Upper lobe of right lung (tissue), 1 donor: ENCODE results near the gene NUDT7. TPM values are rescaled to one million over a fixed set of nuclear protein-coding genes. Genes with fewer than 3 reads are reported as not detected.

Experiments used
- ATAC-seq: fragments of 200-7000 bp; cut with Tn5 transposase; one replicate; pipeline ENCODE4 v1.9.1; 2020; ENCODE audit warnings: mild to moderate bottlenecking, moderate library complexity
- DNase-seq: peaks from one replicate; pipeline ENCODE4 v3.0.0-alpha.2; 2020
- H3K27ac ChIP-seq: fragments of 200-600 bp; one replicate; pipeline ENCODE4 v1.8.0; 2022
- H3K27me3 ChIP-seq: fragments of 200-600 bp; one replicate; pipeline ENCODE4 v1.8.0; 2022; ENCODE audit warnings: mild to moderate bottlenecking
- H3K36me3 ChIP-seq: fragments of 200-600 bp; one replicate; pipeline ENCODE4 v1.8.0; 2022
- H3K4me1 ChIP-seq: fragments of 200-600 bp; one replicate; pipeline ENCODE4 v1.8.0; 2022
- H3K4me3 ChIP-seq: fragments of 200-600 bp; one replicate; pipeline ENCODE4 v1.8.0; 2022; ENCODE audit warnings: mild to moderate bottlenecking
- H3K9me3 ChIP-seq: fragments of 200-600 bp; one replicate; pipeline ENCODE4 v1.8.0; 2022
- intact Hi-C: fragments of 100-400 bp; cut with DNase I; formaldehyde crosslinking; loops from one replicate; pipeline ENCODE4 v1.11.0; 2022
- long read RNA-seq: library from polyadenylated mRNA; unstranded; transcript quantifications from one replicate; pipeline ENCODE4 v2.0.0, GENCODE V29; 2021
- total RNA-seq: library from RNA; stranded (reverse); fragmentation: NEBNext Ultra II Directional; extraction: Animal tissue kit (Norgen Biotek cat#: 25700); gene quantifications from one replicate; pipeline ENCODE4 v1.2.1, GENCODE V29; 2021
- TF ChIP-seq, protein P1 (sequence below): fragments of 200-600 bp; IDR thresholded peaks from one replicate; pipeline ENCODE4 v1.8.0; 2022; ENCODE audit warnings: antibody characterized with exemption
- donor health status: DM: no; HTN: yes; CAD: no; lungs with severe emphysema.

NUDT7 gene
- 7.2 TPM for total RNA-seq
- long read RNA-seq, partial matches to known transcripts, result 2 of 6 reads
- long read RNA-seq, other reads (novel, unspliced or antisense), result 1 of 6 reads

DNA sequence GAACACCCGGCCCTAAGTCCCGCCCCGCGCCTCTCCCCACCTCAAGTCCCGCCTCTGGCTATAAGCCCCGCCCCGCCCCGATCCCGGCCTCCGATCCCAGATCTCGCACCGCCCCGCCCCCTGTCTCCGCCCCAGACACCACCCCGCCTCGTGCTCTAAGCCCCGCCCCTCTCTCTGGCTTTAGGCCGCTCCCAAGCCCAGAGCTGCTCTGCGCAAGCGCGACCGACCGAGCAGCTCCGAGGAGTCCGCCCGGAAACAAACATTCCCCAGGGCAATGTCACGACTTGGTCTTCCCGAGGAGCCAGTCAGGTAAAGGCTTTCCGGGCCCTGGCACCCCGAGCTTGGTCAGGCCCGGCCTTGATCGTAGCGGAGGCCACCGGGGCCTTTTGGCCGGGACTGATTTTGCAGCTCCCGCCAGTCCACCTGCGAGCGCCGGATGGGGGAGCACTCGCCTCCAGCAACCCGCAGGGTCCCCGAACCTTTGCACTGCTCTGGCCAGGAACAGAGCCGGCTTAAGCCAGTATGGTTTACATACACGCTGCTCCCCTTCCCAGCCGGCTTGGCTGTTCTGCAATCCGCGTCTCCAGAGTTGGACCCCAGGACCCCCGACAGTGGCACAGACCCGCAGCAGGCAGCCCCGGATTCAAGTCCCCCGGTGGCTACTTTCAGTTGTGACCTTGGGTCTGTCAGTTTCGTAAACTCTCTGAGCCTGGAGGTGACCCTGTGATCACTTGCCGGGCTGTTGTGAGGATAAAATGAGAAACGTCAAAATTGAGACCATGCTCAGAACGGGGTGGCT, at the start of gene NUDT7:
NUDT7 (plus strand) TSS at position 206 of the 799 bp plus-strand sequence; CDS start at position 275, 69 bp downstream.
- ATAC-seq, result peak; percentile 100
- Histone ChIP-seq H3K27ac (peak within 1 kb of the TSS; percentile 88), H3K9me3 (no peaks in the 10 kb centered on the region), H3K4me3 (peak within 1 kb of the TSS; percentile 76), H3K27me3 (no peaks in the 10 kb centered on the region), H3K4me1 (no peaks in the 10 kb centered on the region), H3K36me3 (no peaks in the 10 kb centered on the region)
- intact Hi-C loops, result no loop called here
- peak; percentile 100 for DNase-seq
- TF ChIP-seq, protein P1, sequence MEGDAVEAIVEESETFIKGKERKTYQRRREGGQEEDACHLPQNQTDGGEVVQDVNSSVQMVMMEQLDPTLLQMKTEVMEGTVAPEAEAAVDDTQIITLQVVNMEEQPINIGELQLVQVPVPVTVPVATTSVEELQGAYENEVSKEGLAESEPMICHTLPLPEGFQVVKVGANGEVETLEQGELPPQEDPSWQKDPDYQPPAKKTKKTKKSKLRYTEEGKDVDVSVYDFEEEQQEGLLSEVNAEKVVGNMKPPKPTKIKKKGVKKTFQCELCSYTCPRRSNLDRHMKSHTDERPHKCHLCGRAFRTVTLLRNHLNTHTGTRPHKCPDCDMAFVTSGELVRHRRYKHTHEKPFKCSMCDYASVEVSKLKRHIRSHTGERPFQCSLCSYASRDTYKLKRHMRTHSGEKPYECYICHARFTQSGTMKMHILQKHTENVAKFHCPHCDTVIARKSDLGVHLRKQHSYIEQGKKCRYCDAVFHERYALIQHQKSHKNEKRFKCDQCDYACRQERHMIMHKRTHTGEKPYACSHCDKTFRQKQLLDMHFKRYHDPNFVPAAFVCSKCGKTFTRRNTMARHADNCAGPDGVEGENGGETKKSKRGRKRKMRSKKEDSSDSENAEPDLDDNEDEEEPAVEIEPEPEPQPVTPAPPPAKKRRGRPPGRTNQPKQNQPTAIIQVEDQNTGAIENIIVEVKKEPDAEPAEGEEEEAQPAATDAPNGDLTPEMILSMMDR, result peak; percentile 28

DNA sequence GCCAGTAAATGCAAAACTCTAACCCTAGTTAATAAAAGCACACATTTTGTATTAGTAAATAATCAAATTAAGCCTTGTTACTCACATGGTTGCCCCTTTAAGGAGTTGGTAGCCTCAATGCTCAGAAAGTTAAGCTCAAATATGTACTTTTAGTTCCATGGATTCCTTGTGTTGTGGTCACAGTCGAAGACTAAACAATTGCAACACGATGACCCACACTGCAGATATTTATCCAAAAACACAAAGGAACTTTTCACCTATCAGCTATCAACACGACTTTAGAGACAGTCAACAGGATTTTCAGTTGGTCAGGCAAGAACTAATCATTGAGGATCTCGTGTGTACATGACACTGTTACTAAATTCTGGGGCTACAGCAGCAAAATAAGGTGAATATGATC, 47.4 kb upstream of the NUDT7 start:
- intact Hi-C loops, result loop anchor here (2.0 kb wide), 1 partner anchor 296 kb away; no protein-coding TSS in a partner anchor
- H3K27me3 ChIP-seq, result no peaks in the 10 kb centered on the region
- H3K4me3 ChIP-seq, result no peak overlapping the region
- peaks cover 3% of the 10 kb centered on the region for H3K4me1 ChIP-seq
- TF ChIP-seq, protein P1, result no peak
- no peaks in the 10 kb centered on the region for H3K9me3 ChIP-seq
- H3K36me3 ChIP-seq, result no peaks in the 10 kb centered on the region
- no peak for DNase-seq
- H3K27ac ChIP-seq, result no peak overlapping the region
- ATAC-seq, result no peak

DNA sequence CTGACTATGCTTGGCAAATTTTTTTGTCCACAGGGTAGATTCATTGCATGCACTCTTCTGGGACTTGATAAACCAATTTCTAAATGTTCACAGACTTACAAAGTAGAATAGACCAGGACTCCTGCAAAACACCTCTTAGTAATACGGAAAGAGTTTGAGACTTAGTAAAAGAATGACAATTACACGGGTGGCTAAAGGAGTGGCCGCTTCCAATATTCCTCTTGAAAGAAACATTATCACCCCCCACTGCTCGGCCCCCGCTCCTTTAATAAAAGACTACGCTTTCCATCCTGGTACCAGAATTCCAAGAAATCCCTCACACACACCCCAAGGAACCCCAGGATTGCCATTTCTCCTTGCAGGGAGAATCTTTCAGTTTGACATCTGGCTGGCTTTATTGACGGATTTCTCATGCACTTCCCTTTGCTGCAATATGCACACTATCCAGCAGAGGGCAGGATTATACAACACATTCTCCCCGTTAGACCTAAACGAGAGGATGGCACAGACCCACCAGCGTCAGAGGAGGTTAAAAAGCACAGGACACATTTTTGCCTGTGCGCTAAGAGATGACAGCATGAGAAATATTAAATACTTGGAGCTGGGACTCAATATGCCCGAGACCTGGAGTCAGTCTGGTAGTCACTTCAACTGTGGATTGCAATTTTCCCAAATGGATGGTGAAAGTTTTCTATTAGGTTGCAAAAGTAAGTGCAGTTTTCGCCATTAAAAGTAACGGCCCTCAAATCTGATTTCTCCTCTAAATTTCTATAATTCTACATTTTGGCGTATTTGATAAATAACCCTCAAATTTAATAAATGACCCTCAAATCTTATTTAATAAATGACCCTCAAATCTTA, 46.6 kb upstream of the NUDT7 start:
- ATAC-seq (peak; percentile 96), DNase-seq (no peak)
- Histone ChIP-seq H3K9me3 (no peaks in the 10 kb centered on the region), H3K36me3 (no peaks in the 10 kb centered on the region), H3K27me3 (no peaks in the 10 kb centered on the region), H3K4me1 (peaks cover 3% of the 10 kb centered on the region), H3K4me3 (no peak overlapping the region), H3K27ac (no peak overlapping the region)
- intact Hi-C loops, result loop anchor here (2.0 kb wide), 1 partner anchor 295 kb away; no protein-coding TSS in a partner anchor
- TF ChIP-seq, protein P1, result peak; percentile 89

DNA sequence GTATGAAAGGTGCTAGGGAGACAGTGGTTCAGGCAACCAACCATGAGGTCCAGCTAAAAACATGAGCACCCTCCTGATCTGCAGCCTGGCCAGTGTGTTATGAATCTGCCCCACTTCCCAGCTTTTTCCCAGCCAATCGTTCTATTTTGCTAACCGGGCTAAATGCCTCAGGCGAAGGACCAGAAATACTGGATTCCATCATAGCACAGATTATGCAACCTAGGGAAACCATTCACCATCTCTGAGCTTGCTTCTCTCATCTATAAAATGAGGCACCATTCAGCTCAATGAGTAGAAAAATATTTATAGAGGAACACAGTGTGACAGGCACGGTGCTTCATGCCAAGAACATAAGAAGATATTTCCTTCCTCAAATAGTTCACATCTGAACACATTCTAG, 45.2 kb upstream of the NUDT7 start:
- peak; percentile 39 for ATAC-seq
- no peak overlapping the region for H3K4me3 ChIP-seq
- H3K27ac ChIP-seq, result no peak overlapping the region
- TF ChIP-seq, protein P1, result no peak
- intact Hi-C loops, result no loop called here
- H3K9me3 ChIP-seq, result no peaks in the 10 kb centered on the region
- H3K36me3 ChIP-seq, result no peaks in the 10 kb centered on the region
- H3K27me3 ChIP-seq, result no peaks in the 10 kb centered on the region
- peaks cover 3% of the 10 kb centered on the region for H3K4me1 ChIP-seq
- no peak for DNase-seq

DNA sequence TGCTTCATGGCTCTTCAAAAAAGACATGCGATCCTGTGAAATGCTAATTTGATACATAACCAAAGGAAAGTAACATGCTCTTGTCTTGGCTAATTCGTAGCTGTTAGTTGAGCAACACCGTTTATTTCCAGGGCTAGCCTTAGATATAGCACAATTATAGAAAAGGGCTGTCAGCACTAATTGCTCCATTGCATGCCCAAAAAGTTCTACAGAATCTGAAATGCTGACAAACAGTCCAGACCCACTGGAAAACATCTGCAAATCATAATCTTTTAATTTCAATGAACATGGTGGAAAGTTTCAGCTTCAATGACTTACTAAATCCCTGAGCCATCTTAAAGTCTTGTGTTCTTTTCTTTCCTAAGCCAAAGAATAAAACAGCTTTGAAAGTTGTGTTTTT, 42.9 kb upstream of the NUDT7 start:
- DNase-seq (no peak), ATAC-seq (no peak)
- intact Hi-C loops, result no loop called here
- no peak overlapping the region for H3K27ac ChIP-seq
- H3K27me3 ChIP-seq, result no peaks in the 10 kb centered on the region
- H3K9me3 ChIP-seq, result no peaks in the 10 kb centered on the region
- no peak overlapping the region for H3K4me3 ChIP-seq
- peaks cover 3% of the 10 kb centered on the region for H3K4me1 ChIP-seq
- TF ChIP-seq, protein P1, result no peak
- no peaks in the 10 kb centered on the region for H3K36me3 ChIP-seq
